Heart right ventricle (tissue), 16 donors: ENCODE measurements around the gene ILF3. TPM values are rescaled to one million over a fixed set of nuclear protein-coding genes. Genes with fewer than 3 reads are reported as not detected.
A peak's percentile ranks its signal among the peaks of the same experiment; 100 is the strongest.

Source experiments
- ATAC-seq, 8 donors: fragments of 200-7000 bp; cut with Tn5 transposase; one replicate each; pipeline ENCODE4 v1.9.1; 2020; ENCODE audit warnings: mild to moderate bottlenecking in 8 of 8, moderate library complexity in 8 of 8, moderate number of reproducible peaks in 1 of 8
- DNase-seq, 2 donors: peaks; one replicate each; pipeline ENCODE4 v3.0.0-alpha.2; 2020
- H3K27ac ChIP-seq, 10 donors: fragments of 200-600 bp; sonication (generic) in 2 of 10; one replicate each; pipeline versions ENCODE4 v1.5.0 to v1.8.0; 2020 to 2022; ENCODE audit warnings: mild to moderate bottlenecking in 3 of 10
- H3K27me3 ChIP-seq, 7 donors: fragments of 200-600 bp; one replicate each; pipeline ENCODE4 v1.8.0; 2021 to 2022; ENCODE audit warnings: mild to moderate bottlenecking in 2 of 7
- H3K36me3 ChIP-seq, 9 donors: fragments of 200-600 bp; sonication (generic) in 1 of 9; one replicate each; pipeline versions ENCODE4 v1.5.0 to v1.8.0; 2020 to 2022; ENCODE audit warnings: mild to moderate bottlenecking in 2 of 9
- H3K4me1 ChIP-seq, 9 donors: fragments of 200-600 bp; sonication (generic) in 1 of 9; one replicate each; pipeline versions ENCODE4 v1.5.0 to v1.8.0; 2020 to 2022; ENCODE audit warnings: mild to moderate bottlenecking in 4 of 9
- H3K4me3 ChIP-seq, 10 donors: fragments of 200-600 bp; sonication (generic) in 2 of 10; one replicate each; pipeline versions ENCODE4 v1.5.0 to v1.8.0; 2020 to 2022; ENCODE audit warnings: mild to moderate bottlenecking in 7 of 10, moderate library complexity in 2 of 10
- H3K9me3 ChIP-seq, 11 donors: fragments of 200-600 bp in 10 of 11; sonication (generic) in 2 of 11; one replicate each; pipeline versions ENCODE4 v1.5.0 to v1.8.0; 2013 to 2022; ENCODE audit warnings: mild to moderate bottlenecking in 2 of 11, control low read depth in 1 of 11, moderate library complexity in 1 of 11
- CTCF ChIP-seq, 9 donors: fragments of 200-600 bp; sonication (generic) in 2 of 9; IDR thresholded peaks; one replicate each; pipeline versions ENCODE4 v1.5.0 to v1.8.0; 2021 to 2022; ENCODE audit warnings: antibody characterized with exemption in 9 of 9, mild to moderate bottlenecking in 5 of 9, moderate library complexity in 1 of 9
- WGBS, 2 donors: extraction: QIAGEN DNeasy Blood & Tissue Kit; methylation state at CpG; one replicate each; pipeline ENCODE4 v1.1.7; 2013; ENCODE audit warnings: inconsistent platforms in 1 of 2; 5-methylcytosine and 5-hydroxymethylcytosine counted together
- intact Hi-C, 10 donors: fragments of 100-400 bp; cut with DNase I; formaldehyde crosslinking; loops; one replicate each; pipeline versions ENCODE4 v1.11.1 to v1.14.2; 2022
- polyA plus RNA-seq, 2 donors: library from polyadenylated mRNA; stranded (reverse); fragments of 200-250 nt; gene quantifications; one replicate each; pipeline ENCODE4 v1.2.3, GENCODE V29; 2013
- total RNA-seq, 10 donors: library from RNA; stranded (reverse); fragmentation: NEBNext Ultra II Directional in 3 of 10; extraction: Animal tissue kit (Norgen Biotek cat#: 25700) in 3 of 10; gene quantifications; one replicate each; pipeline versions ENCODE4 v1.2.1 to v1.2.4, GENCODE V29; 2021 to 2023
- donor health status: Arrhythmogenic right ventricular cardiomyopathy.
- donor health status: ischemic (EF 13 %, LVEDD 7.1; RV severe dilation, severe dysfunction).
- donor health status: healthy with polysubstance abuse.
- donor health status: DM: no; HTN: yes; CAD: no.
- donor health status: DM: no; HTN: no; CAD: no.
- donor health status: ischemic (EF 25% LVEDD 6.9; RV normal size, moderate dysfunction).
- donor health status: ischemic (EF 25% LVEDD 5.7; RV mildly dilated, moderate dysfunction).
- donor health status: healthy.
- donor health status: DM: yes; HTN: yes; CAD: no.
- donor health status: Ischemic cardiomyopathy.
- donor health status: ischemic (EF 35%, LVEDD 5.7; RV mildly dilated, moderate dysfunction).
- donor health status: nonischemic (EF 11% LVEDD 7.7; RV severe dilation, severe dysfunction).
- donor health status: DM: yes; HTN: yes; CAD: no.
- donor health status: PGD.
- donor health status: ischemic (EF 29% LVEDD 5.4; RV normal size, mild dysfunction).
- donor health status: nonischemic (EF 23%, LVEDD 6.1; RV moderate dilation, normal function).

Gene ILF3
- total and polyA plus RNA-seq, 12 donors, result 68.1 to 129 (median 109) TPM

GRCh38 chr19:10713317-10713716 lies 59.2 kb downstream of the ILF3 start:
- Histone ChIP-seq H3K27ac (no peak overlapping the region), H3K27me3 (no peaks in the 10 kb centered on the region), H3K9me3 (no peaks in the 10 kb centered on the region), H3K4me3 (no peak overlapping the region), H3K36me3 (peaks cover 0 to 42% (median 0%) of the 10 kb centered on the region in 9 donors), H3K4me1 (peaks cover 0 to 8% (median 3%) of the 10 kb centered on the region in 9 donors)
- DNase-seq, result no peak
- ATAC-seq, result no peak
- intact Hi-C loops, result loop anchor here in 1 of 10 donors (10.0 kb wide), 2 partner anchors 61 to 151 kb away; no protein-coding TSS in a partner anchor
- 89 to 93% methylated on average over 5 of the region's 5 CpGs for WGBS, 2 donors
- no peak for TF ChIP-seq CTCF (IDR thresholded peaks at IDR 0.05)

GRCh38 chr19:10717054-10717355 lies 62.9 kb downstream of the ILF3 start:
- Histone ChIP-seq H3K4me1 (peaks cover 13 to 41% (median 33%) of the 10 kb centered on the region in 9 donors), H3K4me3 (peak overlapping the region in 7 of 10 donors; percentile 5 to 44 (median 33)), H3K27ac (peak overlapping the region in 6 of 10 donors; percentile 47 to 81 (median 67)), H3K27me3 (no peaks in the 10 kb centered on the region), H3K9me3 (no peaks in the 10 kb centered on the region), H3K36me3 (peaks cover 0 to 37% (median 0%) of the 10 kb centered on the region in 9 donors)
- no peak for TF ChIP-seq CTCF (IDR thresholded peaks at IDR 0.05)
- no peak for DNase-seq
- 21 to 24% methylated on average over 12 of the region's 12 CpGs for WGBS, 2 donors
- ATAC-seq, result no peak
- intact Hi-C loops, result loop anchor here (1.0 to 10.0 kb wide), 13 partner anchors 35 to 150 kb away; partner anchors contain the start of gene TMED1 (in 1 of the 10)

- peak; percentile 74 to 94 (median 88) for TF ChIP-seq CTCF (IDR thresholded peaks at IDR 0.05)
- peak within 1 kb of the TSS; percentile 93 to 99 (median 98) for H3K27ac ChIP-seq
- peak; percentile 91 to 95 (median 94) for ATAC-seq
- intact Hi-C loops, result loop anchor here (1.0 to 10.0 kb wide), 15 partner anchors 35 to 150 kb away; partner anchors contain the start of gene TMED1 (in 1 of the 10)
- peak; percentile 98 to 100 for DNase-seq
- peaks cover 0 to 35% (median 0%) of the 10 kb centered on the region in 9 donors for H3K36me3 ChIP-seq
- H3K4me3 ChIP-seq, result peak within 1 kb of the TSS; percentile 61 to 100 (median 94)
- no peaks in the 10 kb centered on the region for H3K27me3 ChIP-seq
- H3K9me3 ChIP-seq, result no peaks in the 10 kb centered on the region
- H3K4me1 ChIP-seq, result peaks cover 13 to 44% (median 37%) of the 10 kb centered on the region in 9 donors
- WGBS, 2 donors, result 0 to 1% methylated on average over 57 of the region's 57 CpGs
Measured at GRCh38 chr19:10717356-10718204, 63.4 kb downstream of the ILF3 start, which contains the start of gene DNM2. Gene DNM2, plus strand, starts transcription at chr19:10718079. Its CDS starts 164 bp downstream, at chr19:10718243.
